Measurements from ENCODE around the gene GPR152.

Gene GPR152

DNA sequence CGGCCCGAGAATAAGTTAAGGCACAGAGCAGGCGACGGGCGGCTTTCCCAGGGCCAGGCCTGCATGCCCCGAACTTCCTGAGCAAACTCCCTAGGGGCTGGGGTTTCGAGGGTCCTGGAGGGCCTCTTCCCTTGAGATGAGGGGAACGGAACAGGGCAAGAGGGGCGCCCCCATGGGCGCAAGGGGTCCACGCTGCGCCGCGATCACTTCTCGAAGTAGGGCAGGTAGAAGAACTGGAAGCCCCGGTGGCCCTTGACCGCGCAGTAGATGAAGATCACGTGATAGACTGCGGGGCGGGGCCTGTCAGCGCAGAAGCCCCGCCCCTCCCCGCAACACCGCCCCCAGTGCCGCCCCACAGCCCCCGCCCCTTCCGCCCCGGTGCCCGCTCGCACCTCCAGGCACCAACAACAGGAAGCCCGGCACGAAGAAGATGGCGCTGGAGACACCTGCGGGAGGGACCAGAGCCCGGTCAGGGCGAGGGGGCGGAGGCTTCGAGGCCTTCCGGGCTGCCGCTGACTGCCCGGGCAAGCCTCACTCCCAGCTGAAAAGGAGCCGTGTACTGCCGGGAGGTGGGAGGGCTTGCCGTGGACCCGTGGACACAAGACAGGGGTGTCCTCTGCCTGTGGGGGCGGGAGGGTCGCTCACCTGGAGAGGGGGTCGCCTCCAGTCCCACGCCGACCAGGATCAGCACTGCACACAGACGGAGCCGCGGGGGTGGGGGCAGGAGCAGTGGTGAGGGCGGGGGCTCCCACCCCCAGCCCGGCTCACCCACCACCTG lies 12.1 kb upstream of the GPR152 start:
- peak; percentile 88 for DNase-seq

GRCh38 chr11:67463680-67464410 lies 11.3 kb upstream of the GPR152 start:
- DNase-seq, result no peak

GRCh38 chr11:67463186-67463585 lies 10.7 kb upstream of the GPR152 start:
- no peak for DNase-seq

DNA sequence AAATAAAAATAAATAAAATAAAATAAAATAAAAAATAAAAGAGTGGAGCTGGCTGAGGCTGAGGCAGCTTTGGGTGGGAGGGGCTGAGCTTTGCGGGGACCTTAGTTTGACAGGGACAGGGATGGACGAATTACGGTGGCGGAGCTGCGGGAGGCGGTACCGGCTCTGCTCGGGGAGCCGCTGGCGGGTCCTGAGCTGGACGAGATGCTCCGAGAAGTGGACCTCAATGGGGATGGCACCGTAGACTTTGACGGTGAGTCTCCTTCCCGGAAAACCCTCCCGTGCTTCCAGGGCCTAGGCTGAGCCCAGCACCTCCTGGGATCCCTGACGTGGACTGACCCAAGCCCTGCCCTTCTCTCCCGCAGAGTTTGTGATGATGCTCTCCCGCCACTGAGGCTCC lies 5.7 kb upstream of the GPR152 start:
- no peak for DNase-seq

GRCh38 chr11:67457453-67457852 lies 4.9 kb upstream of the GPR152 start:
- DNase-seq, result no peak

GRCh38 chr11:67456068-67456705 lies 3.7 kb upstream of the GPR152 start:
- DNase-seq, result no peak

DNA sequence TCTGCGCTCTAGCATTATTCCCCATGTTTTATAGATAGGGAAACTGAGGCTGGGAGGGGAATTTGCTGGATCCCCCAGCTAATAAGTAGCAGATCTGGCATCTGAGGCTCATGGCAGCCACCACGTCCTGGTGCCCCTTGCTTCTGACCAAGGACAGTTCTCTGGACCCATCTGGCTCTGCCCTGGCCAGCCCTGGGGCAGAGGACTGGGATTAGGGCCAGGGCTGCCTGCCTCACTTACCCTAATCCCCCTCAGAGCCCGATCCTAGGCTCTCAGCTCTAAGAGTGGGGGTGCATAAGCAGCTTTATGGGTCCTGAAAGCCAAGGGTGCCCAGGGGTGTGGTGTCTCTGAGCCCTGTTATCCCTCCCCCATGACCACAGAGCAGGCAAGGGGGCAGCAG lies 2.5 kb upstream of the GPR152 start, which contains the start of gene CABP4:
CABP4 (plus strand) TSS at position 301 of the 400 bp plus-strand sequence; CDS start at position 371, 70 bp downstream.
- no peak for DNase-seq

DNA sequence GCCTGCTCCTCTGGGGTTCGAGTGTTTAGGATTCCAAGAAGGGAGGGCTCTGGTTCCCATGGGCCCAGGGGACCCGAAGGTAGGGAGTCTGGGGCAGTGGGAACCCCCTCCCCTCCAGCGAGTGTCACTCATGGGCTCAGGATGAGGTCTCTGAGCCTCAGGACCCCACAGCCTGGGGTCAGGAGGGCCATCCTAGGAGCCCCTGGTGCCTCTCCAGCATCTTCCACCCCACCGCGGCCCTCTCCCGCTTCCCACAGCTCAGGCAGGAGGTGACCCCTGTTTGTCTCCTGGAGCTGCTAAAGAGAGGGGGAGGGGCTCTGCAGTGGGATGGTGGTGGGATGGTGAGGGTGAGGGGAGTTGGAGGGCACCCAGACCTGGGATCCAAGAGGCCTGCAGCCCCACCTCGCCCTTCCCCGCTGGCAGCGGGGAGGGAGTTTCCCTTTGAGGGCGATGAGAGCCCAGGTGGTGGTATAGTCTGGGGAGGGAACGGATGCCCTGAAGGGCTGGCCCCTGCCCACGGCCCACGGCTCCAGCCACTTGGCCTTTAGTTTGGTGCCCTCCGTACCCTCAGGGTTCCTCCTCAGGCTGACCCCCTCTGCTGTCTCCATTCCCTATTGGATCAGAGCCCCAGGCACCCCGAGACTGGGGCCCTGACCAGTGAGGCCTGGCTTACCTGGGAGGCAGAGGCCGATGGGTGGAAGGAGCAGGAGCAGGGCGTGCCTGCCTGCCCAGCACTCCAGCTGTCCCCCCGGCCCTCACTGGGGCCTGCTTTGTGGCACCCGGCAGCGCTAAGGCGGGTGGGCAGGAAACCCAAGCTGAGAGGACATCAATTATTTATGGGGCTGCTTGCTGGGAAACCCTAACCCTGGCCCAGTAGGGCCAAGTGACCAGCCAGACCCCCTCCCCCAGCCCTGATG lies 1.5 kb upstream of the GPR152 start:
- no peak for DNase-seq

DNA sequence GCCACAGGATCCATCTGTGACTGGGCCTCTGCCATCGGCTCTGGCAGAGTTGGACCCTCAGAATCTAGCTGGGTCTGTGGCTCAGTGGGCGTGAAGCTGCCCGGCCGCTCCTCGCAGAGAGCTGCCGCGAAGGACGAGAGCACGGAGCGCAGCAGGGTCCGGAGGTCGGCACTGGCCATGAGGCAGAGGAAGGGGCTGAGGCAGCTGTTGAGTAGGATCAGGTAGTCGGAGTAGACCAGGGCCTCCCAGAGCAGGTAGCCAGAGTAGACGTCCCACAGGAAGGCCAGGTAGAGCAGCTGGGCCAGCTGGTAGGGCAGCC lies 912 bp downstream of the GPR152 start:
- no peak for DNase-seq

DNA sequence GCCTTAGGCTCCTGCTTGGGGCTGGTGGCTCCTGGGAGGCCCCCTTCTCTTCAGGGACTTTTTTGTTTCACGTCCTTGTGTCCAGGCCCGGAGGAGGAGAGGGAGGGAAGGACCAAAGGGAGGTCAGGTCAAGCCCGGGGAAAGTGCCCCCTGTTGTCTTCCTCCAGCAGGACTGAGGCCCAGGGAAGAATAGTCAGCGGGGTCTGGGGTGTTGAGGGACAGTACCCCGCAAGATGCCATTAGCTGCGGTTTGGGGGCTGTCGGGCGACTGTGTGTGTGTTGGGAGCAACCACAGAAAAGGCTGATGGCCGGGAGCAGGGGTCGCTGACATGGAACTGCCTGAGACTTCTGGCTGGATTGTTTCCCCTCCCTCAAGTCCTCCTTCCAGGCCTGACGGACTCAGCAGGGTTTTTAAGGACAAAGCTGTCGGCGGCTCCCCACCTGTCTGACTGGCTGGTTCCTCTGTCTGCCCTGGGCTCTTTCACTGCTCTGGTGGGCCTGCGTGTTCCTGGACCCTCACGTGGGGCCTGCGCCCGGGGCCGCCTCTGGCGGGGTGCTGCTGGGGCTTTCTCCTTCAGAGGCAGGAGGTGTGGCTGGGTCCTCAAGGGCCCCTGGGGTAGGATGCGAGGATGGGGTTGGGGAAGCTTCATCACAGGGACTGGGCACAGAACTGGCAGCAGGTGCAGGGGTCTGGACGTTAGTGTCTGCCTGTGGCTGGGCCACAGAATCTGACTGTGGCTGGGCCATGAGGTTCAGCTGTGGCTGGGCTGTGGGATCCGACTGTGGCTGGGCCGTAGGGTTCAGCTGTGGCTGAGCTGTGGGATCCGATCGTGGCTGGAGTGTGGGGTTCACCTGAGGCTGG lies 1.5 kb downstream of the GPR152 start:
- no peak for DNase-seq

GRCh38 chr11:67449116-67449844 lies 3.2 kb downstream of the GPR152 start:
- peak; percentile 45 for DNase-seq

GRCh38 chr11:67448220-67448609 lies 4.3 kb downstream of the GPR152 start:
- DNase-seq, result no peak

DNA sequence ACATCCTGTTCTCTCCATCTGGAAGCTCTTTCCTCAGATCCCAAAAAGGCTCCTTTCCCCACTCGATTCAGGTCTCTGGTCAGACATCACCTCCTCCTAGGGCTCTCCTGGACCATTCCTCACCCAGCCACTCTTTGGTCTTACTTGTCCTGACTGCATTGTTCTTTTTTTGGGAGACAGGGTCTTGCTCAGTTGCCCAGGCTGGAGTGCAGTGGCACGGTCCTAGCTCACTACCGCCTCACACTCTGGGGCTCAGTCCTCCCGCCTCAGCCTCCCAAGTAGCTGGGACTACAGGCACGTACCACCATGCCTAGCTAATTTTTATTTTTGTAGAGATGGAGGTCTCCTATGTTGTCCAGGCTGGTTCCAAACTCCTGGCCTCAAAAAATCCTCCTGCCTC lies 7.0 kb downstream of the GPR152 start:
- no peak for DNase-seq

- DNase-seq, result no peak
Measured at GRCh38 chr11:67442504-67443404, 9.8 kb downstream of the GPR152 start.

GRCh38 chr11:67441731-67442351 lies 10.7 kb downstream of the GPR152 start:
- no peak for DNase-seq

DNA sequence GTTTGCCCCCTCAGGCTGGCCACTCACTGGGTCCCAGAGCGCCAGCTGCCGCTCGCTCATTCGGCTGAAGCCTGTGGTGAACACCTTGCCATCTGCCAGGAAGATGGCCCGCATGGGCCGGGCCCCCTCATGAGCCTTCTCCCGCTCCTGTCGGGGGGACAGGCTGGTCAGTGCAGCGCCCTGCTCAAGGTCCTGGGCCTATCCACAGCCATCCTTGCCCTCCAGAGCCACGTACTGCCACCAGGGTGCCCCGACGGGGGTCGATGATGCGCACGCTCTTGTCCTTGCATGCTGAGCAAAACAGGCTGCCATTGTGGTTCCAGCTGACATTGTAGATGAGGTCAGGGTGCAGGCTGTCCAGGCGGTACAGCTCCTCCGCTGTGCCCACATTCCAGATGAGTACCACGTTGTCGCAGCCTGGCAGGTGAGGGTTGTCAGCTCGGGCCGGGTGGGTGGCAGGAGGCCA lies 11.4 kb downstream of the GPR152 start:
- DNase-seq, result no peak

GRCh38 chr11:67440229-67441097 lies 12.1 kb downstream of the GPR152 start:
- no peak for DNase-seq

Data from NCI-H2029 (cell line).